Fibroblast of skin of right quadriceps (primary cell): ENCODE measurements around the gene SMCO2.
"Not testable (repeated sequence)": the region's sequence is repeated elsewhere in the genome, so short reads cannot be mapped to it uniquely, and the experiment has no call there.

Experiments
- DNase-seq: peaks from one replicate; pipeline ENCODE4 v3.0.0-alpha.2; 2013

SMCO2 gene

DNA sequence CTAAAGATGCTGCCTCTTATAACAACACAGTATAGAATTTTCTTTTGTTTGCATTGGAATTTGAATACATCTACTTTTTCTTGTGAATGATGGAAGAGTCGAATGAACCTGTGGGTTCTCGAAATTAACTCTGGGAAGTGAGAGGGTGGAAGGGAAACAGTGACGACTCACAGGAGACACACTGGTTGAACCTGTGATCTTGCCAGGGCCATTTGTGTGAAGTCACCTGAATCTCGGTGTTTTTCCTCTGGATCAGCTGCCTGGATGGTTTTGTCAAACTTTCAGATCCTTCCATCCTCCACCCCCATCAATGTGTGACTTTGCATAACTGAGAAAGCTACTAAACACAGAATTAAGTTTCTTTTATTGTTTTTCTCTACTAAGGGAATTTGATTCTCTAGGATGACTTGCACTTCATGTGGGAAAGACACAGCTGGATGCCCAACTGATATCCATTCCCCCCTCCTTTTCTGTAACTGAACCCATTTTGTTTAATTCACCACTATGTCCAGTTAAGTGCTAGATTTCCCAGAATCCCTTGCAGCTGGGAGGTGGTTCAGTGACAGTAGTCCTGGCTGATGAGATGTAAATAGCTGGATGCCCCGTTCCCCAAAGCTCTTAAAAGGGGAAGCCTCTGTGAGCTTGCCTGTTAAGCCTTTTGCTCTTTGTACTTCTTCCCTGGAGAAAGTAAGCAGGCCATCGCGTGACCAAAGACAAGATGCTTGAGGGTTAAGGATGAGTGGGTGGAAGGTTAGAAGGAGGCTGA, 83.8 kb downstream of the SMCO2 start:
- no peak for DNase-seq

DNA sequence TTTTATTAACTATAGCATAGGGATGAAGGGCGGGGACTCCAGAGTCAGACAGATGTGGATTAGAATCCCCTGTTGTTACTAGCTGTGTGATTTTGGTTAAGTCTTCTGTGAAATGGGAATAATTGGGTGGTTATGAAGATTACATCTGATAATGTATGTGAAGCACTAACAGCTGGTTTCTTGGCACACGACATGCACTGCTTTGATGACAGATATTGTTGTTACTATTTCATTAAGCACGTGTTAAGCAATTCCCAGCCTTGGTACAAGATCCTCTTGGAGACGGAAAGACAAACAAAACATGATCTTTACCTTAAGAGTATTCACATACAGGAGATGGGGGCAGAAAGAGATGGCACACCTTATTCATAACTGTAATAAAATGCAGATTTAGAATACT, 85.4 kb downstream of the SMCO2 start:
- DNase-seq, result no peak

DNA sequence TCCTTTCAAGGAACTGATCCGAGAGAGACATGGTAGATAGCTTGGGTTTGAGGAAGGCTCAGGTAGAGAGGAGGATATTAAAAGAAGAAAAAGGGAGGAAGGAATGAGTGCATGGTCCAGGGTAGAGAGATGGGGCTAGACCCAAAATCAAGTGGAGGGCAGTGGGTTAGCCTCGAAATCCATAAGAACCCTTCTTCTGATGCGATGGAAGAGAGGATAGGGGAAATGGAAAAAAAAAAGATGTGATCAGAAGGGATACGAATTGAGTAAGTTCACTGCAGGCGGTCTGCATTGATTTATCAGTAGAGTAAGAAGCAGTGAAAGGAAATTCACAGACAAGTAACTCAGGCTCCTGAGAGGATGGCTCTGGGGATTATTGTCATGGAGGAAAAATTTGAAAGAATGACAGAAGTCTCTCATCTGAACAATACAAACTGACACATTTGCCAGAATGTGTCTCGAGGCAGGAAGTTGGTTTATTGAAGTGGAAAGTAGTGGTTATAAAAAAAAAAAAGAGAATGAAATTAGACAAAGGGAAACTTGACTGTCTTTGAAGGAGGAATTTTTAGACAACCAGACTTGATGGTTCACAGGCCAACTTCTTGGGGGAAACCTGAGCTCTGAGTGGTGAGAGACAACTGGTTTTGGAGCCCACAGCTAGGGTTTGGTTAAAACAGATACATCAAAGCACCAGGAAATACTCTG, 87.7 kb downstream of the SMCO2 start:
- no peak for DNase-seq

DNA sequence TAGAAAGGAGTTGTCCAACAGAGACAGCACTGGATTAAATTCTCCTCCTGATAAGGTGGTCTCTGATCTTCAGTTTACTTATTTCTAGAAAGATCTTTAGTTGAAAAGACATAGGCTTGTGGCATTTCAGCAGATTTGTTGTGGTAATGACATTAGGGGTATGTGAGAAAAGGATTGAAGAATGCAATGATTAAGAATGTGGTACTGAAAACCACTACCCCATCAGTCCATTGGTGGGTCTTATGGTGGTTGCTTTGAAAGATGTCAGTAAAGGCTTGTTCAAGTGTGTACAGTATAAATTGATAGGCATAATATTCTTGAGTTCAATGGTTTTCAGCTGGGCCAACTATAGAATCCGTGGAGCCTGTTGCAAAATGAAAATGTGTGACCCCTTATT, 88.2 kb downstream of the SMCO2 start:
- DNase-seq, result no peak

DNA sequence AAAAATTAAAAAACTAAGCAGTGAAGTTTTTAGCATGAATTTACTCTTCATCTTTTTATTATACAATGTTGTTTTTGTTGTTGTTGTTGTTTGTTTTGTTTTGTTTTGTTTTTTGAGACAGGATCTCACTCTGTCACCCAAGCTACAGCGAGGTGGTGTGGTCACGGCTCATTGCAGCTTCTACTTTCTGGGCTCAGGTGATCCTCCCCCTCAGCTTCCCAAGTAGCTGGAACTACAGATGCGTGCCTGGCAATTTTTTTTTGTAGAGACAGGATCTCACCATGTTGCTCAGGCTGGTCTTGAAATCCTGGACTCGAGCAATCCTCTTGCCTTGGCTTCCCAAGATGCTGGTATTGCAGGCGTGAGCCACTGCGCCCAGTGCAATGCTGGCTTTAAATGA, 88.8 kb downstream of the SMCO2 start:
- no peak for DNase-seq

DNA sequence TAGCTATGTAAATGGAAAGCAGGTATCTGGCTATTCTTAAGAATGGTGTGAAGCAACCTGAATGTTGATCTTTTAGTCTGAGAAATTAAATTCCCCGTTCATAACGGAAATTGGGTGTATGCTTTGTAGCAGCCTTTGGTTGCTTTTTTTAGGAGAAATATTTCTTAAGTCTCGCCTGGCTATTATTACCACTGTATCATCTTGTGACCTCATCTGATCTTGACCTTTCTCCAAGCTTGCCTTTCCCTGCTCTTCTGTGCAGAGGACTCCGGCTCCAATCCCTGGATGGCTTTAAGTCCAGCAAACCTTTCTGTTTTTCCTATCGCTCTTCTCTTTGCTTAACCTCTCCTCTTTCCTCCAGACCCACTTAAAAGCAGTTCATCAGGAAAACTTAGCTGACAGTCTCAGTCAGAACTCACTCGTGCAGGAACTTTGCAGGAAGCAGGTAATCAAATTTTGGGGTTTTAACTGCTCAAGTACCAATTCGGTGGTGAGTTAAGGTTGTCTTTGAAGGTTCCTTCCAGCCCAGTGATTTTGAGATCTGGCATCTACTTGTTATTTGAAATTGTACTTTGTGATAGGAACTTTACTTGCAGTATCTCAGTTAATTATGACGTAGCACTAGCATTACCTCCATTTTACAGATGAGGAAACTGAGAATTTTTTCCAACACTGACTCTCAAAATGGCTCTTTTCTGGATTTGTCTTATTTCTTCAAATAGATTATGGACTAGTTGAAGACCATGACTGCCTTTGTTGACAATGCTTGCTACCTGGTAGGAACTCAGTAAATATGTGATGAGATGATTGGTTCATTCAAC, 91.5 kb downstream of the SMCO2 start:
- DNase-seq, result no peak

DNA sequence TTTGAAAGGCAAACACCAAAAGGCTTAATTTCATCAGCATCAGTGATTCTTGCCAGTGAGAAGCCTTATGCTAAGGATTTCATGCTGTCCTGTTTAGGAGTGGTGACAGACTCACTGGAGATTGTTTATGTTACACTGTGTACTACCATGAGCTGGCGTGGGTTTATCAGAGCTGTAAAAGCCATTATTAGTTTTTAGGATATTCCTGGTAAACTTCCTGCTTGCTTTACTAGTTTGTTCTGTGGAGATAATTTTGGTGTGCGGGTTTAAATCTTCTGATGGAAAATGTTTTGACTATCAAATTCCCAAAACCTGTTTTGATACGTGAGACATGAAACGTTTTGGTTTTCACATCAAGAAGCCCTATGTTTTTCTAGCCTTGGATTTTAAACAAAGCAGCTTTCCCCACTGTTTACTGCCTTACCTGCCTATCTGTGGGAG, 92.7 kb downstream of the SMCO2 start:
- DNase-seq, result peak; percentile 59

DNA sequence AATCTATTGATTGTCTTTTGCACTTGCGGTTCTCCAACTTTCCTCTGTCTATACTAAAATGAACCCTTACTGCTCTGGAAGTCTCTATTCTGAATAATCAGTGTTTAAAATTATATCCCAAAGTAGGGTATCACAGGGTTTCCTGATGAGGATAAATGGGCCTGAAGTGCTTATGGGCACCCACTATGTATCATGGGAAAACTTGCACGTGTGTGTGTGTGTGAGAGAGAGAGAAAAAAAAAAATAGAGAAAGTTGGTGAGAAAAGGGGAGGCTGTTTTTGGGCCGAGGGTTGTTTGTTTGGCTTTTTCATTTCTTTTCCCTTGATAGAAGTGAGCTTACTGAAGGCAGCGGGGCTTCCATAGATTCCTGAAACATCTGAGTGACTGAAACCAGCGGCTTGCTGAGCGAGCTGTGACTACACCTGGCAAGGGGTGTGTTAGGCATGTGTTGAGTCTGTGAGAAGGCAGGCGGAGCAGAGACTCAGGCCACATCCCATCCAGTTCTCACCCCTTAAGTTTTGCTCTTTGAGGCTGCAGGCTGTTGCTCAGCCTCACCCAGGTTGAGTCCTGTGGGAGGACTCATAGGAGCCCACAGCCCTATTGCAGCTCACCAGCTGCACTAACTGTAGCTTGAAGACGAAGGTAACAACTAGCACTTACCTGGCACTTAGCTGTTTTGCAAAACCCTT, 94.6 kb downstream of the SMCO2 start:
- no peak for DNase-seq

DNA sequence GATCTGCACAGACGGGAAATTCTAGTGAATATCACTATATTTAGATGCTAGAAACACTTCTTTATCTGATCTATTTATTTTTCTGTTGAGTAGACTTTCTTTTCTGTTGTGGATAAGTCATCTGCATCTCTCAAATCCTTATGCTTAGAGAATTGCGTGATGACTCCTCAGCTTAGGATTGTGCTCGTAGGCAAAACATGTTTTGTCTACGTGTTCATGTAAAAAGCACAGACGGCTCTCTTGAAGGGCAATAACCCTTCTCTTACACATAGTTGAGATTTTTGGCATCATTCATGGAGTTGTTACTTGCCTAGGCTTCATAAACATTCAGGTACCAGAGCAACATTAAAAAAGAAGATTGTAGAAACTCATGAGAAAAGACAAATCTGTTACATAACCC, 96.1 kb downstream of the SMCO2 start:
- peak; percentile 92 for DNase-seq

DNA sequence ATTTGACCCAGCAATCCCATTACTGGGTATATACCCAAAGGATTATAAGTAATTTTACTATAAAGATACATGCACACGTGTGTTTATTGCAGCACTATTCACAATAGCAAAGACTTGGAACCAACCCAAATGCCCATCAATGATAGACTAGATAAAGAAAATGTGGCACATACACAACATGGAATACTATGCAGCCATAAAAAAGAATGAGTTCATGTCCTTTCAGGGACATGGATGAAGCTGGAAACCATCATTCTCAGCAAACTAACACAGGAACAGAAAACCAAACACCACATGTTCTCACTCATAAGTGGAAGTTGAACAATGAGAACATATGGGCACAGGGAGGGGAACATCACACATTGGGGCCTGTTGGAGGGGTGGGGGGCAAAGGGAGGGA, 98.3 kb downstream of the SMCO2 start:
- DNase-seq, result not testable (repeated sequence)

DNA sequence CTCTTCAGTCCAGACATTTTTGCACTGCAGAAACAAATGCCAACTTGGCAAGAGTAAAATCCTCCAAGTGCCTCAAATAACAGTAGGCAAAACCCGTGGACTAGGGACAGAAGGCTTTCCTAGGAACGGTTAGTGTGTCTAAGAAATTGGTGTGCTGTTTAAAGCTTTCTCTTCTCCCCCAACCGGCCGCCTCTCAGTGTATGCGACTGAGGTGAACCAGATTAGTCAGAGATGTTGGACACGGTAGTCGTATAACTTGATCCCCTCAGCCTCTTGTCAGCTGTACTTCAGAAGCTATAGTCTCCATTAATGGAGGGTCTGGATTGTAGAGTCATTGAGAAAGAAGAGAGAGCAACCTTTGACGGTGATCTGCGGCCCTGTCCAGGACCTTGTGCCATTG, 99.1 kb downstream of the SMCO2 start:
- DNase-seq, result no peak

DNA sequence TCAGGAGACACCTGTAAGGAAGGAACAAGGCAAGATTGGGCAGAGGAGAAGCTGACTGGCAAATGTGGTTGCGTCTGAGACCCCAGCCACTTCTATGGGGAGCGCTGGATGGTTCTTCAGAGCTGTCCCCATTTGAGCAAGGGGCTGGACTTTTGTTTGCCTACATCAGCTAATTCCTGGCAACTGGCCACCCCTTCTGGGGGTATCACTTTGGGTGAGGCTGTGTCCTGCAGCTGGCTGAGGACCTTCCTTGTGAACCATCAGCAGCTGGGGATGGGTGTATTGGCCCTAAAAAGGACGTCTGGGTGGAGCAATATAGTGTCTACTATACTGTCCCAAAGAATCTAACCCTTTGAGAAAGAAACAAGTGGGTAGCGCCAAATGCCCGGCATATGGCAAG, 101.1 kb downstream of the SMCO2 start:
- DNase-seq, result no peak

DNA sequence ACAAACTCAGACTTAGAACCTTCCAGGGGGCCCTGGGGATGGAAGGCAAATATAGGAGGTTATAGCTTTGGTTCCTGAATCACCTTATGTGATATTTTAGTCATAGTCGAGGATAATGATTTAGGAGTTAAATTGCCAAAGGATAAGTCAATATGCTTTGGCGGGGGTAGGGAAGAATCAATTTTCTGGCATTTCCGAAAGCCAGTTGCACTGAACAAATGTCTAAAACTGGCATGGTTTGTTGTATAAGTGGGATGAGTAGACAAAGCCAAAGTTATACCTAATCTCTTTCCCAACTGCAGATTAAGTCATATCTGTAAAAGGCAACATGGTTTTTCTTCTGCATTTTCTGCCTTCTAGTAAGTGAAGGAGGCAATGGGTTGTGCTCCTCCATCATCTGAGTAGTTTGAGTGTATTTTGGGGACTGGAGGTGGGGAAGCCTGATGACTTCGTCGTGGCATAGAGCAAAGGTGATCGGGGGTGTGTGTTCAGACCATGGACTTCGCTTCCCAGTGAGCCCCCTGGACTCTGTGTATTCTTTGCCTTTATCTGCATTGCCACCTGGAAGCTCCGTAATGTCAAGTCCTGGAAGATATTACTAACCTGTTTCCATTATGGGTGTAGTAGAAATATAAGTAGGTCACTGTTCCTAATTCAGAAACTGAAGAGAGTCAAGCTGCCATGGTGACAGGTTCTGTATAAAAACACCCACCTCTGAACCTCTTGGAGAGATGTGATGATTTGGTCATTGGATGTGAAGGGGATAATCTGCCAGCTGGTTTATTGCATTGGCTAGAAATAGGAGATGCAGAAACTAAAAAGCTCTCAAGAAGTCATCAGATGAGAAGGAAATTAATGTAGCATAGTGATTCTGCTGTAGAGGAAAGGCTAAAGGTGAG, 102.0 kb downstream of the SMCO2 start:
- no peak for DNase-seq

DNA sequence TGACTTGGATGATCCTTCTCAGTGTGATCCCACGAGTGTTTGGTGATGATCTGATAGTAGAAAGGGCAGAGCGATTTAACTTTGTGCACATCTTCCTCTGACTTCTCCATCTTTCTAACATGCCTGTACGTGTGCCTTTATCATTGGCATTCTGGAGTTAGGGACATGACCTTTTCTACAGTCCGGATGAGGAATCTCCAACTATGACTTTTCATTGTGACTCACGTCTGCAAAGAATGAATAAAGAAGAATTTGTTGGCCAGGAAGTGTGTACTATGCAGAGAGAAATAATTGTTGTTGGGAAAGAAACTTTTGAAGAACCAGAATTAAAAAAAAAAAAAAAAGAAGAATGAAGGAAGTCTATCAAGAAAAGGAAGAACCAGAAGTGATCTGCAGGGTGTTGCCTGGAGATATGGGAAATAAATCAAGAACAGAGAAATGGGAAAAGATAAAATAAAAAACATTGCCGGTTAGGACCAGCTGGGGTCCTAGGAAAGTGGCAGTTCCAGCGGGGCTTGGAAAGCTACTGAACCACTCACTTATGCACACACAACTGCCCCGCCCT, 102.8 kb downstream of the SMCO2 start:
- DNase-seq, result peak; percentile 86

DNA sequence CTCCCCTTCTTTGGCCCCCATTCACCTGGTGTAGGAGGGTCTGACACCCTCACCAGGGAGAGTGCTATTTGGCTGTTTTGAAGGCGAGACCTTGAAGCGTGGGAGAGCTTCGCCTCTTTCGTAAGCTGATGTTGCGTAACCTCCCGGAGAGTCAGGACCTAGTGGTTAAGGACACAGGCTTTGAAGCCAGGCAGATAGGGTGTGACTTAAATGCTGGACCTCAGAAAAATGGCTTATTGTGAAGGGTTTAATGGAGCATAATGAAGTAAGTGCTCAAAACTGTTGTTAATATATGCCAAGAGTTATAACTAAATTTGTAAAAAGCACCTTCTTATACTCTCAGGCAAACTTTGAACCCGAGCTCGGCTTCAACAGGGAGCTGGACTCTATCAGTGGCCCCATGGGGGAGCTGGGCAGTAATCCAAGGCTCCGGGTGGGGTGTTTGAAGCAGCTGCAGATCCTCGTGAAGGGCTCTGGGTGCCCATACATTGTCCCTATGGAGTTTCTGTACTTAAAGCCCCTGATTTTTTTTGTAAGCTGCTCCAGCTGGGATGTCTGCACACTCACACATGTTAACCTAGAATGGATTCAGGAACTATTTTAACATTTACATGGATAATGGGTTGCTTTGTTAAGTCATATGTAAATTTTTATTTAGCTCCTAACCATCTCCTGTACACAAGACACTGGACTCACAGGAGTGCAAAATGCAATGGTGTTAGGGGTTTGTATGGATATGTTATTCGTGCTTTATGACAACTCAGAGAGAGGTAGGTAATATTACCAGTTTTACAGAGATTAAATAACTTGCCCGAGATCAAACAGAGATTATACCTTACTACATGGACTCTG, 103.5 kb downstream of the SMCO2 start:
- DNase-seq, result peak; percentile 86

DNA sequence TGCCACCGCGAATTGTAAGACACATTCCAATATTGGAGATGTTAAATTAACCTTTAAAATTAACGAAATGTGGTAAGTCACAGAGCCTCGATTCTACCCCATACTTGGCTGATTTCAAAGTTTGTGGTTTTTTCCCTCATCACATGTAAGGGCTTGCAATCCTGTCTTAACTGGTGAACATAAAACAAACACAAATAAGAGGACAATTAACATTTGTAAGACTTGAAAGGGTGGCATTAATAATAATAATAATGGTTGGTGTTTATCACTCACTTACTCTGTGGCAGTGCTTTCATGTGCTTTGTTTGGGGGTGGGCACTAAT, 104.1 kb downstream of the SMCO2 start:
- no peak for DNase-seq

DNA sequence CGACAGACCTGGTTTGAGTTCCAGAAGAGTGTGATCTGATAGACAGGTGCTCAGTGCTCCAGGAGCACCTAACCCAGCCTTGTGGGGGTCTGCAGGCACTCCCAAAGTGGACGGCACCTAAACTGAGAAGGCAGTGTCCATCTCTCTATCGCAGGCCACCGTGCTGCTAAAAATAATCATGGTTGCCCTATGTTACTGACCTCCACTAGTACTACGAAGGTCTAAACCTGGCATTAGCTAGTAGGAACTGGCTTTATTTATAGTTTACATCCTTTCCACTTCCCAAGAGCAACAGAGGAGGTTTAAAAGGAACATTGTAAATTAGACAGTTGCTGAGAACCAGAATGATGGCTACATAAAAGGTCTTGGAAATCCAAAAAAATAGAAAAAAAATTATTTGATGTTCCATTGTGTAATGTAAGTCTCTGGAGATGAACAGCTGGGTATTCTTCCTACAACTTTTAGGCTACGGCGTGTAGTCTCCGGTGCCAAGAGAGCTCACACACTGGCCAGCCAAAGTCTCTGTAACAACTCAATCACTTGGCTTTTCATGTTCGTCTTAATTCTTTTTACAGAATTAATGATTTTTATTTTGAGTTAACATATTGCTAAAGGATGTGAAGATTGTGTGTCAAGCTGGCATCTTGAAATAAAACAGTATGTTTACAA, 104.8 kb downstream of the SMCO2 start:
- no peak for DNase-seq
